GM18861 (cell line): ENCODE measurements around the gene C2CD4A.

Source experiments
- ATAC-seq: cut with Tn5 transposase; IDR thresholded peaks from one replicate; pipeline ENCODE4 v1.9.1; 2021; ENCODE audit not compliant: unreplicated experiment

Gene C2CD4A

DNA sequence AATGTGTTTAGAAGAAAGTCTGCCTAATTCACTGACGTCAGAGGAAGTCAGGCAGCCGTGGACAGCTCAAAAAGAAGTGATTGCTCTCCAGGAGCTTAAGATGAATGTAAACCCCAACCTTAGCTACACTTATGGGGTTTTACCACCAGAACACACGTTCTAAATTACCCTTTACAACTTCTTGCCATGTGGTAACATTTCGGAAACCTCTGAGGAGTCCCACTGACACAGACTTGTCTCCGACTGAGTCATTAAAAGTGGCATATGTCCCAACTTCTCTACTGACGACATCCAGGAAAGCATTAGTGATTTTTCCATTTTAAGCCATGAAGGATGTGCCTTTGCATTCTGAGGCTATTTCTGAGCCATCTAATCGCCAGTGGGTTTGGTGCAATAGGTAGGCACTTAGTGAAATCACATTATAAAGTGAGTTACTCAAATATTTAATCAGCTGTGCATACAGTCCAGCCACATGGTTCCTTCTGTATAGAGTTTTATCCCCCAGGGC is 32.4 kb downstream of the C2CD4A start:
- ATAC-seq, result no peak

DNA sequence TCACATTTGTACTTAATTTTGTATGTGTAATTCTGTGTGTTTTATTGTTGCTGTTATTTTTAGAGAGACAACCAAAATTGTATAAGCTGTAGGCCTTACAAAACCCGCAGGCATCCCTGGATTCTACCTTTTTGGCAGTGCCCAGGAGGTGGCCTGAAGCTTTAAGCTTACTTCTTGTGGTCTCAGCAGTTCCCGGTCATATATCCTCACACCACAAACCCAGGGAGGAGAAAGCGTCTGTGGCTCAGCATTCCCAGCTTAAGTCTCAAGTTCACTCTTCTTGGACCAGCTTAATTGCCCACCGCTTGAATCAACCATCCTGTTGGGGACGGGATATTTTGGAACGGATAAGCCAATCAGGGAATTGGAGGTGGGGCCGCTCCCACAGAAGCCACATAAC is 36.7 kb downstream of the C2CD4A start:
- no peak for ATAC-seq

DNA sequence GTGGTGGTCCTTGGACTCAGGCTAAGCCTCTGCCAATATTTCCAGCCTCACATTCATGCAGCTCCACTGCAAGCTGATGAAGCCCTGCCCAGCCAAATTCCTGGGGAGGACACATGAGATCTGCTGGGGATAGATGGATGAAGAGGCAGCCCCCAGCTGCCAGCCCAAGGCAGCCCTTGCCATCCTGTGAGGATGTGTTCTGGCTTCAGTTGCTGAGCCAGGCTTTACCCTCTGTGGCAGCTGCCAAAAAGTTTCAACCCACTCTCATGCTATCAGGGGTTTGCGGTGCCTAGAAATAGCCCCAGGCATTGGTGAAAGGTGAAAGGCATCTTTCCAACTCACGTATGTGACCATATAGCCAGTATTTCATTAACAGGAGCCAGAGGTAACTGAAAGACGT is 37.6 kb downstream of the C2CD4A start:
- ATAC-seq, result no peak

DNA sequence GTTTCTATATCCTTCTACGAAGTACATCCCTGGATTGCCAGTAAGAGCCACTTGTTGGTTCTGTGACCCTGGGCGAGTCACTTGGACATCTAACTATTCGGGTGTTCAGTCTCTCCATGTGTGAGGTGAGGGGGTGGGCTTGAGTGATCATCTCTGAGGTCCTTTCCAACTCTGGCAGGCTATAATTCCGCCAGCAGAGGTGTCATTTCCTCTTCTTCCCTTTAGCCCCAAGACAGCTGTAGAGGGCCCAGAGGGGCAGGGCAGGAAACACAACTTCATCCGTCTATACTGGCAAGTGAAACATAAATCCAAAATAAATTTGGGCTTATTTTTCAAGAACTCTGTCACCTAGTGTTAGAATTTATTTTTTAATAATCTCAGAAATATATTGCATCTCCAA is 38.1 kb downstream of the C2CD4A start:
- no peak for ATAC-seq

DNA sequence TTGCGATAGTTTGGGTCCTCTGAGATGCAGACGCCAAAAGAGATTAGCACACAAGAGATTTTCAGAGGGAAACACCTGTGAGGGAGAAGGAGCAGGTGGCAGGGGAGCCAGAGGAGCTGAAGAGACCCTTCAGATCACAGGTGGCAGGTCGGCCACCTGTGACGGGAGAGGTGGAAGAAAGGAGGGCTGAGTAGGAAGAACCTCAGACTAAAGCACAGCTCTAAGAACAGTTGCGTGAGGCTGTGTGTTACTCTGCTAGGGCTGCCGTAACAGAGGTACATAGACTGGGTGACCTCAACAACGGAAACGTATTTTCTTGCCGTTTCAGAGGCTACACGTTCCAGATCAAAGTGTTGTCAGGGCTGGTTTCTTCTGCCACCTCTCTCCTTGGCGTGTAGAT is 38.5 kb downstream of the C2CD4A start:
- ATAC-seq, result no peak

DNA sequence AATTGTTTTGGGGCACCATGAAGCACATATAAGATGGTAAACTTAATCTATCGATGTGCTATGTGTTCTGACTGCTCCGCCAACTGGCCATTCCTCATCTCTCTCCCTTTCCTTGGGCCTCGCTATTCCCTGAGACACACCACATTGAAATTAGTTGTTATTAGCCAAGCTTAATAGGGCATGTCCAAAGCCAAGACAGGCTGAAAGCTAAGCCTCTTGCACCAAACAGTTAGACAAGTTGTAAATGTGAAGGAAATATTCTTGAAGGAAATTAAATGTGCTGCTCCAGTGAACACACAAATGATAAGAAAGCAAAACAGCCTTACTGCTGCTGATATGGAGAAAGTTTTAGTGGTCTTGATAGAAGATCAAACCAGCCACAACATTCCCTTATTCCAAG is 39.3 kb downstream of the C2CD4A start:
- ATAC-seq, result no peak

DNA sequence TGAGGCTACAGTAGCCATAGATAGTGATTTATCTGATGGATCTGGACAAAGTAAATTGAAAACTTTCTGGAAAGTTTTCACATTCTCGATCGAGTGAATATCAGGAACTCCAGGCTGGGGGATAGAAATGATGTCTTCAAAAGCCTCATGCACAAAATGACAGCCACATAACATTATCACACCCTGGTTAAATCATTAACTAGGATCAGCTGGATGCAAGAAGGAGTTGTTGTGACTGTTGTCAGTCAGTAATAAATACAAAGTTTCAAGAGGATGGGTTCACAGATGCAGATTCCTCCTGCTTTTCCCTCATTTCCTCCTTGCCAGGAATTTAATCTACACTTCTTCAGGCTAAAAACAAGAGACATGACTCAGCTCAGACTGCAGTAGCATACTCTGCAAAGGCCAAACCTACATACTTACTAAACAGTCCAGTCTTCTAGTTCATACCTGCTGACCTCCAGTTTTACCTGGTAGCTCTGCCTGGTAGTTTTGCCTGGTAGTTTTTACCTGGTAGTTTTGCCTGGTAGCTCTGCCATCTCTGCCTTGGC is 40.9 kb downstream of the C2CD4A start:
- ATAC-seq, result no peak

DNA sequence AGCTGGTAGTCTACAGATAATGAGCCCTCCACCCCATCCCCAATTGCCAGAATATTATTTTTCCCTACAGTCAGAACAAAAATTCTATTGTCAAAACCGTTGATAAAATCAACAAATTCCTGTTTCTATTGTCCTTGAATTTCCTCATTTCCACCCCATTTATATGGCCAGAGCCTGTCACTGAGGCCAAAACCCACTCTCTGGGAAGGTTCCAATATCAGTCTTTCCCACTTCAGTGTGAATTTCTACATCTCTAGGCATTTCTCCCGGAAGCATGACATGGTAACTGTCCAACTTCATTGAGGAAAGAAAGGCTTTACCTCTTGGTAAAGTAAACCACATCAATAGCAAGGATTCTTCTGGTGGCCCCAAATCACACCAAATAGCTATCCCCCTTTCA is 41.6 kb downstream of the C2CD4A start:
- no peak for ATAC-seq

DNA sequence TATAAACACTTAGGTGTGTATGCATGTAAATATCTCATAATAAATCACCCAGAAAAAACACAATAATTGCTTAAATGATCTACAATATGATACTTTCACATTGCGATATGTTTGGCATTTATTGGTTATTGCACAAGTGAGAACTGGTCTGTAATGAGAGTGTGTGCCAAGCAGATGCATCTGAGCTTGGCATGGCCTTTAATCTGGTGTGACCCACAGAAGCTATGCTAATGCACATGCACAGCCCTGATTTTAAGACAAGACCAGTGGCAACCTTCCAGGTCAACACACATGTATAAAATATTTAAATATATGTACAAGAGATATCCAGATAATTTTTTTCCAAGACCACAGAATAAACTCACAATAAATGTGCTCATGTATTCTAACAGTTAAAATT is 42.7 kb downstream of the C2CD4A start:
- ATAC-seq, result no peak

DNA sequence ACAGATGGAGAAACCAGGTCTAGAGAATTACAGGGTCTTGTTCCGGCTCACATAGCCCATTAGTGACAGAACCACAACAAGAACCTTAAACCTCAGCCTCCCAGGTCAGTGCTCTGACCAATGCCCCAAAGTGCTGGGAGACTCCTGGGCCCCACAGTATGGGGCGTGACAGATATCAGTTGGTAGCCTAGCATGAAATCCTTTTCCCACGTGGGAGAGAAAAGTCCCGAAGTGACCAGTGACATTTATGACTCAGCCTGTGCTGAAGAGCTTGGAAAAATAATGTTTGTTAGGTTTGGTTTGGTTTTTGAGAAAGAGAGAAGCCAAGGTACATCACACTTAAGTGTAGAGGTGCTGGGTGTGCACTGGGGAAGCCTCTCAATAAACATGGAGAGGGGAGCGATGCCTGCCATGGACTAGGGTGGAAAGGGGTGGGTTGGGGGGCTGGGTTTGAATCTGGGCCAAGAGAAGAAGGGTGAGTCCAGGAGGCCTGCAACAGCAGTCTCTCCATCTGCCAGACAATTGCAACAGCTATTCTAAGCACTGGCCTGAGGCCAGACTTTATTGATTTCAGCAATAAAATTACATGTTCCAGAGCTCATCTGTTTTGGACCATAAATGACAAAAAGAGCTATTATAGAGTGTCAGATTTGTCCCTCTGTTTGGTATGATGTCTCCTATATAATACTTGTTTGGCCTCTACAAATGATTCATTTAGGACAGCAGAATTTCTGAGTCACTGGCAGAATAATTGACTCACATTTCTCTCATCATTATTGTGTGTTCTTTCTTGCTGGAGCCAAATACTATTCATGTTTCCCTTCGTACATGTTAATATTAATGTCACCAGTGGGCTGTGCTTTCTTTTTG is 43.4 kb downstream of the C2CD4A start:
- ATAC-seq, result no peak

DNA sequence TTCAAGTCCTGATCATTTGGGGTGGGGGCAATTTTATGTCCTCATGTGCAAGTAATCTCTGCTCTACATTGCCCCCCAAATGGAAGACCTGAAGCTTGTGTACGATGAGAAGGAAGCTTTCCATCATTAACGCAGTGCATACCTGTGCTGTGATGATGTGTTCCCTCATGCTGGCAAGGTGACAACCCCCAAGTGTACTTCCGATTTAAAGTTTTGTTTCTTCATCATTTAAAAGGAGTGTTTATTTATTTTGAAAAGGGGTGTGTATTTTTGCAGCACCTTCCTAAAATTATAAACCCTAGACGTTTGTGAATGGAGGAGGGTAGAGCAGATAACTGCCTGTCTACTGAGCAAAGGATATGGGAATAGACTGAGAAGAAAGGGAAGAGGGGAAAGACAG is 45.3 kb downstream of the C2CD4A start:
- no peak for ATAC-seq

DNA sequence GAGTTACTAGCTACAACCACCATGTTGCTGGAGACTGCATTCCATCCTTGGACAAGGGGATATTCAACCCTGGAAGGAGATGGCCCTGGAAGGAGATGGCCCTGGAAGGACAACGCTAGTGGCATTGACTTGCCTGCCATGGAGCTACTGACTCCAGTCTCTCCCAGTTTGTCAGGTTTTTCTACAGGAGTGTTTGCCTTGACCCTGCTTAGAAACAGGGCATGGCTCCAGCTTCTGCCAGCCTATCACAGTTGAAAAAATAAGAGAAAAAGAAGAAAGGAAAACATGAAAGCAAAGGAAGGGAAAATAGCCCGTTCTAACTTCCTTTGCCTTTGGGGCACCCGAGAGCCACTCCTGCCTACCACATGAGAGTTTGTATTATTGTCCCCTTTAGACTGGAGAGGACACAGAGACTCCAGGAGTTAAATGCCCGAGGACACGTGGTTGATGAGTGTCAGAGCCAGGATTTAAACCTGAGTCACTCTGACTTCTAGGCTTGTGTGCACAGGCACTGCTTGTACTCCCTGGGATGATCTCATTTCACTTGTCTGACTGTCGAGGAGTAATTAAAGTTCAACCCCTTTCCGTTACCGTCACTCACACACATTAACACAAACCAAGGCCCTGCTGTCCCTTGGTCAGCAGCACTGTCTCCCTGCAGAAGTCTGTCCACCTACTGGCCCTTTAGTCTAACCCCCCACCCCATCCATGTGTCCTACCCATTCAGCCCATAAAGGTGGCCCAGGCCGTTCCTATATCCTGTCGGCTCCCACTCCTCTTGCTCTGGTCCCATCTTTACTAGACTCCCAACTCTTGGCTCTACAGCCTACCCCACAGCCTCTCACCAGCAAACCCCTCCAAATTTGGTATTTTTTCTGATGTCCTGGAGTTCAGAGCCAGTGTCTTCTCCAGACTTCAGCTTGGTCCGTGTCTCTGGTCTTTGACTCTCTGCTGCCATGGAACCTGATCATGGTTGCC is 46.1 kb downstream of the C2CD4A start:
- no peak for ATAC-seq

DNA sequence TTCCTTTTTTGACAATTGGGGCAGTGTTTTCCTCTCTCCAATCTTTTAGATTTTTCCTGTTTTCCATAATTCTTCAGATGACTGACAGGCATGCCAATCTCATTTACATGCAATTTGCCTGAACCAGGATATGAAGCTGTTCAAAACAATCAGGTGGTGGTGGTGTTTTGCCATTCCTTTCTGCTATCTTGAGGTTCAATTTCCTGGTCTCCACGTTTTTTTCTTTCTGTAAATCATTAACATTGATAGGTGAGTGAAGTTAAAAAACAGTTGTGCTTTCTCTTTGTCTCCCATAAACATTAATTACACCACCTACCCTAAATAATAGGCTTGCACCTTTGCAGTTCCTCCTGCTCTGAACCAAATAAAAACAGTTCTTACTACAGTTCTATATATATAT is 49.1 kb downstream of the C2CD4A start:
- no peak for ATAC-seq

DNA sequence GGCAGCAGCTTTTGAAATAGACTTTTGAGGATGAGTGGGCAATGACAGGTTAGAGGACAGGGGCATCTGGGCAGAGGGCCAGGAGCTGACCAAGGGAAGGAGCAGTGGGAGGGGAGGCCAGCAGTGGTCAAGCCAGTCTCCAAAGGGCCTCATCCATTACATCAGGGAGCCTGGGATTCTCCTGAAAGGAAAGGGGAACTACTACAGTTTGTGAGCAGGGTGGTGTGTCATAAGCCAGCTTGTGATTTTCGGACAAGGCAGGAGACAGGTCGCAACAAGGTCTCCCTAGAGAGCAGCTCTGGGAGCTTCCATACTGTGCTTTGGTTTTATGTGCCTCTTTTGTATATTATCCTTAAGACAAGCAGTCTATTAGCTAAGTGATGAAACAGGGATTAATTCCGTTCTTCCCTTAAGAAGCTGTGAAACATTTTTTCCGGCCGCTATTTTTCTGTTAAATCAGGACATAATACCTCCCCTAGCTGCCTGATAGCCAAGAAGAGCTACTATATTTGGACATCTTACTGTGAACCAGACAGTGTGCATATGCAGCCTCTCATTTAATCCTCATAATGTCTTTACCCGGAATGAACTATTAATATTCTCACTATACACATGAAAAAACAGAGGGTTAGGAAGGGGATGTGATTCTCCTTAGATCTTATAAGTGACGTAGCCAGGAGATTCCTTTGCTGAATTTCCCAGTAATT is 51.9 kb downstream of the C2CD4A start:
- ATAC-seq, result no peak

DNA sequence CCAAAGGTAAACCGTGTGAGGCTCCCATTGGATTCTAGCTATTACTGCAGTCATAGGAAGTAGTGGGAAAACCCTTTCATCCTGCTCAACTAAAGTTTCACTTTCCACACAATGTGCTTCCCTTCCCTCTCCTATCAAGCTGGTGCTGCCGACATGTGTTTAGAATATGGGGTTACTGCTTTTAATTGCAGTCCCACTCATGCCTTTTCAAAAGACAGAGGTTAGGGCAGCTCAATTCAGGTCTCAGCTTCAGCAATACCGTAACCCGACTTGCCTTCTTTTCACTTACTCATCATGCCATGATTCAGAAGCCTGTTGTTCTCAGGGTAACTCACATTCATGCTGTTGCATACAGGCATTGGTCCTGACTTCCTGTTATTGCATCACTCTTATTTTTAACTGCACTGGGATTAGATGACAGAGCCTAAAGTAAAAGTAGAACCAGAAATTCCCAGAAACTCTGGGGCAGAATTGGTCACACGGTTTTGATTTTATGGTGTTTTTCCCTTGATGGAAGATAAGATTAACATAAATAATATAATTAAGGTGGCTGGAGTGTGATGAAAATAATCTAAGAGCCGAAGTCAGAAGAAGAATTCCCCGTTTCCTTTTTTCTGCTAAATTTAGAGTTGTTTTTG is 52.6 kb downstream of the C2CD4A start:
- no peak for ATAC-seq

DNA sequence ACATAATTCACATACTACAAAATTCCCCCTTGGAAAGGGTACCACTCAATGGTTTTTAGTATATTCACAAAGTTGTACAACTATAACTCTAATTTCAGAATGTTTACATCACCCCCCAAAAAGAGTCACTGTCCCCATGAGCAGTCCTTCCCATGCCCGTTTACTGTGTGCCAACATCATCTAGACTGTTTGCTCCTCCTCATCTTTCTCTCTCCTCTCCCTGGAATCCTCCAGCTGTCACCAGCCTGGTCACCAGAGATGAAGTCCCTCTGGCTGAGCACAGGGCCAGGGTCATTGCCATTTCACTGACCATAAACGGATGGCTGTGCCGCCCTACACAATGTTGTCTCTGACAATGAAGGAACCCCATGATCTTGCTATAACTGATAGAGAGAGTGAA is 53.1 kb downstream of the C2CD4A start:
- no peak for ATAC-seq
